Occipital lobe (tissue), 2 donors: ENCODE results near the gene MRPL49. TPM values are rescaled to one million over a fixed set of nuclear protein-coding genes. Genes with fewer than 3 reads are reported as not detected.
A peak's percentile ranks its signal among the peaks of the same experiment; 100 is the strongest.
"Not testable (repeated sequence)": the region's sequence is repeated elsewhere in the genome, so short reads cannot be mapped to it uniquely, and the experiment has no call there.

Experiments used
- DNase-seq: peaks from one replicate; lab custom pipeline; 2025; lab: John Stamatoyannopoulos, UW
- total RNA-seq: library from RNA; depleted of rRNA; stranded (reverse); fragments of >200 nt; gene quantifications from one replicate; pipeline ENCODE4 v1.2.3, GENCODE V29; 2014

The MRPL49 gene
- total RNA-seq, 1 donor from 2014 or later, result 26.4 TPM

DNA sequence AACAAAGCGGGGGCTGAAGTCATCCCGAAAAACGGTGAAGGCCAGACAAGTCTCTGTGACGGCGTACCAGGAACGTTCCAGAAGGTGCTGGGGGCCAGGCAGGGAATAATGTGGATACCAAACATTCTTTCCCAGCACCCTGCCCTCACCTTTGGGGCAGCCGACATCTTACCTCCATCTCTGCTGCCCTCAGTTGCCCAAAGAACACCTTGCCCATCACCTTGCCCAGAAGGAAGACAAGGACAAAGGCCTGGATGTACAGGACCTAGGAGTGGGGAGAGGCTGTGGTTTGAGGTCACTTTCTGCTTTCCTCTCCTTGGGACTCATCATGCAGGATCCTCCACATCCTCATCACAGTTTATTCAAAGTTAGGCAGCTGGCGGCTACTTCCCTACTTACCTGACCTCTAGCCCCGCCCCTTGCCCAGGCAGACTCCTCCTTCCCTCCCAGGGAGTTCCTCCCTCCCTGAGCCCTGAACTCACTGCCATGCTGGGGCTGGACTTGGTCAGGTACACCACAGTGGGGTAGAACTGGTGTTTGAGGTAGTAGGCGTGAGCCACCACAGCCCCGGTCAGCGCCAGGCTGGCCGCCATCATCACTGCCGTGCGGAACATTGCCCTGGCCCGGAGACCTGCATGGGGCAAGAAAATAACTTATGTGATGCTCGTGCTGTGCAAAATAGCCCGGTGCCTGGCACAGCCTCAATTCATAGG, 11.0 kb downstream of the MRPL49 start:
- no peak for DNase-seq

DNA sequence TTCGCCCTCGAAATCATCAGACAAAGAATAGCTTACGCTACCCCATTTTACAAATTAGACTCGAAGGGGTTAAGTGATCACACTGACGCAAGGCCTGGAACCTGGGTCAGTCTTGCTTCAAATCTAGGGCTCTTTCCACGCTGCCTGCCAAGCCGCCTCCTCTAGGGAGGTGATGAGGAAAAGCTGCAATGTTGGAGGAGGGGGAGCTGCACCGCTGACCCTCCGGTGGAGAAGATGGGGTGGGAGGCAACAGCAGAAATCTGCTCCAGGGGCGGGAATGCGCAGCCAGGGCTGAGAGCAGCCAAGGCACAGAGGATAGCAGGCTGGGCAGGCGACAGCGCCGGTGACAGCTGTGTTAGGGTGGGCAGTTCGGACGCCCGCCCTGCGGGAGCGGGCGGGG, 11.6 kb downstream of the MRPL49 start:
- DNase-seq, result no peak

DNA sequence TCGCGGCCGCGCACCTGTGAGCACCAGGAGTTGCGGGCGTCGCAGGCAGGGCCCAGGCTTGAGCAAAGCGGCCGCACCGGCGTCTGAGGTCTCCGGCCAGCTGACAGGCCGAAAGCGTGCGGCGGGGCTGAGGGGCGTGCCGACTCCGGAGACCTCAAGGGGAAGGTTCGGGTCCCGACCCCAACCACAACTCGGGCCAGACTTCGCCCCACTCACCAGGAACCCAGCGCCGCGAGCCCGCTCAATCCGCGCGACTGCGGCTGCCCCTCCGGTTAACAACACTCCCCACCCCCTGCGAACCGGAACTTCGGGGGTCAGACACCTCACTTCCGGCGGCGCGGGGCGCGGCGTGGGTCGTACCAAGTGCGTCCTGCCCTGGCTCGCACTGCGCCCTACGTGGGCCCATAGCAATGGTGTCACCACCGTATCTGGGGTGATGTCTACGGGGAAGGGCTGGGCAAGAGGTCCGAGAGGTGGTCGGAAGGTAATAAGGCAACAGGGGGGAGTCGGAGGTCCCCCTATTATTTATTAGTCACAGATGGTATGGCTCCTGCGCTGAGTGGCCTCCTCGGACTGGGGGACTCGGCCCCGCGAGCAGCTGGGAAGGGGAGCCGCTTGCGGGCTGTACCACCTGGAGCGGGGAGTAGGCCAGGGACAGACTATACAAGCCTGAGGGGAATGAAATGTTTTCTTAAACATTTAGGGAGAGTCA, 12.3 kb downstream of the MRPL49 start, which contains the start of gene SYVN1:
SYVN1 (minus strand) TSS at position 280 of the 712 bp plus-strand sequence. CDS start 918 bp downstream, outside the sequence.
- DNase-seq, result peak; percentile 82

DNA sequence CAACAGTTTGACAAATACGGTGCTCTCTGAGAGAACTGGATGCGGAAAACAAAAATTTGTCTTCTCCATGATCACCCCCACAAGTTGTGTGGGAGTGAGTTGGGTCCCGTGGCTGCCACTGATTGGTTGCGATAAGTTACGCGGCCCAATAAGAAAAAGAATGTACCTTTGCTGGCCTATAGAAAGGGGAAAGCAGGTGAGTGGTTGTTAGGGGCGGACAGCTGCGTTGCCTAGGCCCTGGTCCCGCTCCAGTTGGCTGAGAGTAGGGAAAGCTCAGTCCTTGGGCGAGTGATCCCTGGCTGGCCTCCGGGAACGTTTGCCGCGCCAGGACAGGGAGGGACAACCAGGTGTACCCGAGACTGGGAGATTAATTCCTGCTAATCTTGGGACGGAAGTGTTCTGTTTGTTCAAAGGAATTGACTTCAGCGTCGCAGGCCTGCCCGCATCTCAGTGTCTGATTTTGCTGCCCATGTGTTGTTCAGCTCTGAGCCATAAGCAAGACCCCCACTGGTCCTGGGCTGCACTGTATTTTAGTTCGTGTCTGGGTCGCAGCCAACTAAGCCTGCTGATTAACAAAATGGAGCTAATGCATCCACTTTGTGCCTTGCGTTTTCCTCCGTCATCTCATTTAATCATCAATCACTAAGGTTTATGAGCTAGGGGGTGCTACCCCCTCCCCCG, 13.0 kb downstream of the MRPL49 start:
- peak; percentile 84 for DNase-seq

DNA sequence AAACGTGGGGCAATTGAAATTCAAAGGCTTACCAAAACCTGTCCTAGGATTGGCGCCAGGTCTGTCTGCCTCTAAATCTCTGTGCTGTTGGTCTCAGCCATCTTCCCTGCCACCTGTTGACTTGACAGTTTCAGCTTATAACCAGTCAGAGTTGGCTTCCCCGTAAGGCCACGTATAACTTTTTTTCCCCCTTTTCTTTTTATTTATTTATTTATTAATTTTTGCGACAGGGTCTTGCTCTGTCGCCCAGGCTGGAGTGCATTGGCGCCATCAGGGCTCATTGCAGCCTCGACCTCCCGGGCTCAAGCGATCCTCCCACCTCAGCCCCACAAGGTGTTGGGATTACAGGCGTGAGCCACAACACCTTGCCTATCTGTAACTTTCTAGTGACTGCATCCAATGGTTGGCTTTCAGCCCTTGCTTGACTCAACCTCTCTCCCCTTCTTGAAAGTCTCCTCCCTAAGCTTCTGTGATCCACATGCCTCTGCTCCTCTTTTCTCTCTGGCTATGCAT, 13.6 kb downstream of the MRPL49 start:
- no peak for DNase-seq

DNA sequence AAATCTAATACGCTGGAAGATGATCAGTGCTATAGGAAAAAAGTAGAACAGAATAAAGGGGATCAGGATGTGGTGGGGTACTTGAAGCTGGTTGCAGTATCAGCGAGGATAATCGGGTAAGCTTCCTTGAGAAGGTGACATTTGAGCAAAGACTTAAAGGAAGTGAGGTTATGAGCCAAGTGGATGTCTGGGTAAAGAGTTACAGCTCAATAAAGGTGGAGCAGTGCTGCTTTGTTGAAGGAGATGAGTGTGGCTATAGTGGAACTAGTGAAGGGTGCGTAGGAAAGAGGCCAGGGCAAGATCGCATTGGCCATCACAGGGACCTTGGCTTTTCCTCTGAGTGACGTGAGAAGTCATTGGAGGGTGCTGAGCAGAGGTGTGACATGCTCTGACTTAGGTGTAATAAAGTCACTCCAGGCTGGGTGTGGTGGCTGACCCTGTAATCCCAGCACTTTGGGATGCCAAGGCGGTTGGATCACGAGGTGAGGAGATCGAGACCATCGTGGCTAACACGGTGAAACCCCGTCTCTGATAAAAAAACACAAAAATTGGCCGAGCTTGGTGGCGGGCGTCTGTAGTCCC, 14.5 kb downstream of the MRPL49 start:
- DNase-seq, result no peak

DNA sequence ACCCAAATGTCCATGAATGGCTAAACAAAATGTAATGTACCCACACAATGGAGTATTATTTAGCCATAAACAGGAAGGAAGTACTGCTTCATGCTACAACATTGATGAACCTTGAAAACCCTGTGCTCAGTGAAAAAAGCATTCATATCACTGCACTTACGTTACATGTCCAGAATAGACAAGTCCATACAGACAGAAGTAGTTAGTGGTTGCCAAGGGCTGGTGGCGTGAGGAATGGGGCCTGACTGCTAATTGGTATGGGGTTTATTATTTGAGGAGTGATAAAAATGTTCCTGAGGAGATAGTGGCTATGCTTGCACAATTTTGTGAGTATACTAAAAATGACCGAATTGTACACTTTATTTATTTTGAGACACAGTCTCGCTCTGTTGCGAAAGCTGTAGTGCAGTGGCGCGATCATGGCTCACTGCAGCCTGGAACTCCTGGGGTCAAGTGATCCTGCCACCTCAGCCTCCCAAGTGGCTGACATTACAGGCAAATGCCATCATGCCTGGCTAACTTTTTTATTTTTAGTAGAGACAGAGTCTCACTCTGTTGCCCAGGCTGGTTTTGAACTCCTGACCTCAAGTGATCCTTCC, 19.9 kb downstream of the MRPL49 start:
- DNase-seq, result no peak

DNA sequence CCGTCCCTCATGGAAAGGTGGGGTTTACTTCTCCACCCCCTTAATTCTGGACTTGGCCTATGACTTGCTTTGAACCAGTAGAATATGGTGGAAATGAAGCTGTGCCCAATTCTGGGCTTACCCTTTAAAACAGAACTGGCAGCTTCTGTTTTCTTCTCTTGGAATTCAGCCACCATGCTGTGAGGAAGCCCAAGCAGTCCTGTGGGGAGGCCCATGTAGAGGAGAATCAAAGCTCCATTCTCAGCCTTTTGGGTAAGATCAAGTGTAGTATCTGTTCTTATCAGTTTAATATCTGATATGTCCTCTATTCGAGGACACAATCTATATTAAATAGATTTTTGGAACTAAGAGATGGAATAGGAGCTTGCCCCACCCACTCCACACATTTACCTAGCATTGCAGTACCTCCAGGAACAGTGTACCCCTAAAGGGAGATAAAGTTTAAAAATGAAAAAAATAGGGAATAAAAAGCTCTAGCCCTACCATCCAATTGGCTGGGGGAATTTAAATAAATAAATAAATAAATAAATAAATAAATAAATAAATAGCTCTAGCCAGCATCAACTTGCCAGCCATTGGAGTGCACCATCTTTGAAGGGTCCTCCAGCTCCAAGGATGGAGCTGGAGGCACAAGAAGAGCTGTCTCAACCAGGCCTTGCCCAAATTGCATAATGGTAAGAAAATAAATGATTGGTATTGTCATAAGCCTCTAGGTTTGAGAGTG, 25.4 kb downstream of the MRPL49 start:
- no peak for DNase-seq

DNA sequence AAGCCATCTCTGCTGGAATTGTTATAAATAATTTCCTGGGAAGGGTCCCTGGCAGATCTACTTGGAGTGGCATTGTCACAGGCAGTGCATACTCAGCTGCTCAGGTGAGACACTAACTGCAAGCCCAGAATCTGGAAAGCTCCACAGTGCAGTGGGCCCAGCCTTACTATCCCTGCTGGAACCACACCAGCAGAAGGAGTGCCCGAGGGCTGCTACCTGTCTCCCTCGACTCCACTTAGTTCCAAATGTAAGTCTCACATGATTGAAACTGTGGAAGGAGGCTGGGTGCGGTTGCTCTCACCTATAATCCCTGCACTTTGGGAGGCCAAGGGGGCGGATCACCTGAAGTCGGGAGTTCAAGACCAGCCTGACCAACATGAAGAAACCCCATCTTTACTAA, 26.5 kb downstream of the MRPL49 start:
- DNase-seq, result no peak

DNA sequence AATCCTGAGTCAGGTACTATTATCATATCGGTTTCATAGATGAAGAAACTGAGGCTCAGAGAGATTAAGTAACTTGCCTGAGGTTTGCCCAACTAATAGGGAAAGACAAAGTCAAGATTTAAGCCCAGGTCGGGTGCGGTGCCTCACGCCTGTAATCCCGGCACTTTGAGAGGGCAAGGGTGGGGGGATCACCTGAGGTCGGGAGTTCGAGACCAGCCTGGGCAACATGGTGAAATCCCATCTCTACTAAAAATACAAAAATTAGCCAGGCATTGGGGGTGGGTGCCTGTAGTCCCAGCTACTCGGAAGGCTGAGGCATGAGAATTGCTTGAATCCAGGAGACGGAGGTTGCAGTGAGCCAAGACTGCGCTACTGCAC, 28.0 kb downstream of the MRPL49 start:
- not testable (repeated sequence) for DNase-seq

DNA sequence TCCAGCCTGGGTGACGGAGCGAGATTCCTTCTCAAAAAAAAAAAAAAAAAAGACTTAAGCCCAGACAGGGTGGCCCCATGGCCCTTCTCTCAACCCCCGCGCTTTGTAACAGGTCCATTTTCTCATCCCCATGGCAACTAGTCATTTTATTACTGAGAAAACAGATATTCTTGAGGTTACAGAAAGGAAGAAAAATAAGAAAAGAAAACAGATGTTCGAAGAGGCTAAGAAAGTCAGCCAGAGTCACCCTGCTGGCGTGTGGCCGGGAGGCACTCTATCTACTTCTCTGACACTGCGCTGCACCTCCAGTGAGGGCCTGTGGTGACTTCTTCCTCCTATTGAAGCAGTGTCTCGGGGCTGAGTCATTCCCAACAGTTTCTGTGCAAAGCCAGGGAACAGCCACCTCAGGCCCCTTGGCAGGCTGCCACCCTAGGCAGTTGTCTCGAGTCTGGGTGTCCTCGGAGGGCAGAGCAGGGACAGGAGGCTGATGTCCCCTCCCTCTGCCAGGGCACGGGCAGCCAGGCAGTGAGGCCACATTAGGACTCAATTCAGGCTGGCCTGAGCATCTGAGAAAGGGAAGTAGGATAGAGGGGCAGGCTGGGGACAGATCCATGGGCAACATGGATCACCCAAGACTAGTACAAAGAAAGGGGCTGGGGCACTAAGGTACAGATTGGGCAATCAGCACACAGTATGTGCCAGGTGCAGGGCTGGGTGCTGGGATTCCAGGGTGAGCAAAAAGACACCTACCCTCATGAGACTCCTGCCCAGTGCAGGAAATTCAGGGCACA, 28.6 kb downstream of the MRPL49 start:
- DNase-seq, result peak; percentile 31

DNA sequence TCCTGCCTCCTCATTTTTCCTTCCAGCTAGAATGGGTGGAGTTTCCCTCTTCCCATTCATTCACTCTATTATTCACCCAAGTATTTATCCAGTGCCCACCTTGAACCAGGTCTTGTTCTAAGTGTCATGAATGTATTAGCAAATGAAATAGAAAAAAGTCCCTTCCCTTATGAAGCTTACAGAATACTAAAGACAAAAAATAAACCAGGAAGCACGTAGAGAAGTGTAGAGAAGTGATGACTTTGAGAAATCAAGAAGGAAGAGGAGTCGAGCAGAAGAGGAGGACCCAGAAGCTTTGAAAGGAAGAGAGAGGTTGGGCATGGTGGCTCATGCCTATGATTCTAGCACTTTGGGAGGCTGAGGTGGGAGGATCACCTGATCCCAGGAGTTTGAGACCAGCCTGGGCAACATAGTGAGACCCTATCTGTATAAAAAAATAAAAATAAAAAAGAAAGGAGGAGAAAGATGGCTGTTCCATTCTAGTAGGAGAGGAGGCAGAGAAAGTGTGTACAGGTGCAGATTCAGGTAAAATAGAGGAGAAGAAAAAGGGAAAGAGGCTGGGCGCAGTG, 29.3 kb downstream of the MRPL49 start:
- no peak for DNase-seq

DNA sequence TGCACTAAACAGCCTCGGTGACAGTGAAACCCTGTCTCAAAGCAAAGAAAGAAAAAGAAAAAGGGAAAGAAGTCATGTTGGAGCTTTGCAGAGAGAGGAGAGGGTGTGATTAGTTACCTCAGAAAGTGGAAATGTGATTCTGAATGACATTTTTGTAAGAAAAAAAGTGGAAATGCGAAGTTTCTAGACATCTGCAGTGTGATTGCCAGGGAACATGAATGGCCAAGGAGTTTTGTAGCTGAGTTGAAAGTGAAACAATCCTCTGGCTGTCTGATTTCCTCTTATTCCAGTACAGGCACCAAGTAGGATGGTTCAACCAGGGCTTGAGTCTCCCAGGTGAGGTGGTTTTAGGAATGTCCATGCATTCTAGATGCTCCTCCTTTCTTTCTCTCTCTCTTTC, 30.0 kb downstream of the MRPL49 start:
- no peak for DNase-seq

DNA sequence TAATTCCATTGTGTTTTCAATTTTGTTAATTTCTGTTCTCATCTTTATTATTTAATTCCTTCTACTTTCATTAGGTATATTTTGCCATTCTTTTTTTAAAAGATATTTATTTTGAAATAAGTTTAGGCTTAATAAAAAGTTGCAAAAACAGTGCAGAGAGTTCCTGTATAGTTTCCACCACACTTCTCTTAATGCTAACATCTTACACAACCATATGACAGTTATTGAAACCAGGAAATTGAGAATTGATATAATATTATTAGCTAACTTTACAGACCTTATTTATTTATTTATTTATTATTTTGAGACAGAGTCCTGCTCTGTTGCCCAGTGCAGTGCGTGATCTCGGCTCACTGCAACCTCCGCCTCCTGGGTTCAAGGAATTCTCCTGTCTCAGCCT, 34.1 kb downstream of the MRPL49 start:
- DNase-seq, result no peak

DNA sequence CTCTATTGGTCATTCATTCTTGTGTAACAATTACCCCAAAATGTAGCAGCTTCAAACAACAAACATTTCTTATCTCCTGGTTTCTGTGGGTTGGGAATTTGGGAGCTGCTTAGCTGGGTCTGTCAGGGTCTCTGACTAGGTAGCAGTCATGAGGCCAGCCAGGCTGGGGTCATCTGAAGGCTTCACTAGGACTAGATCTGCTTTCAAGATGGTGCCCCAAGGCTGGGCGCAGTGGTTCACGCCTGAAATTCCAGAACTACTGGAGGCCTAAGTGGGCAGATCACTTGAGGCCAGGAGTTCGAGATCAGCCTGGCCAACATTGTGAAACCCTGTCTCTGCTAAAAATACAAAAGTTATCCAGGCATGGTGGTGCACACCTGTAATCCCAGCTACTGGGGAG, 34.8 kb downstream of the MRPL49 start:
- DNase-seq, result no peak

DNA sequence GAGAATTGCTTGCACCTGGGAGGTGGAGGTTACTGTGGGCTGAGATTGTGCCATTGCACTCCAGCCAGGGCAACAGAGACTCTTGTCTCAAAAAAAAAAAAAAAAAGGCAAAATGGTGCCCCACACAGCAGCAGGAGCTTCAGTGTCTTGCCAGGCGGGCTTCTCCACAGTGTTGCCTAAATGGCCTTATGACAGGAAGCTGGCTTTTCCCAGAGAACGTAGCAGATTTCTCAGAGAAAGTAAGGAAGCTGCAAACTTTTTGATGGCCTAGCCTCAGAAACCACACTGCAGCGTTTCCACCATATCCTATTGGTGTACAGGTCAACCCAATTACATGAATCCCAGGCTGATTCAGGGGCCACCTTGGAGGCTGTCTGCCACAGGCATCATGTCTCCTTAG, 35.2 kb downstream of the MRPL49 start:
- no peak for DNase-seq

DNA sequence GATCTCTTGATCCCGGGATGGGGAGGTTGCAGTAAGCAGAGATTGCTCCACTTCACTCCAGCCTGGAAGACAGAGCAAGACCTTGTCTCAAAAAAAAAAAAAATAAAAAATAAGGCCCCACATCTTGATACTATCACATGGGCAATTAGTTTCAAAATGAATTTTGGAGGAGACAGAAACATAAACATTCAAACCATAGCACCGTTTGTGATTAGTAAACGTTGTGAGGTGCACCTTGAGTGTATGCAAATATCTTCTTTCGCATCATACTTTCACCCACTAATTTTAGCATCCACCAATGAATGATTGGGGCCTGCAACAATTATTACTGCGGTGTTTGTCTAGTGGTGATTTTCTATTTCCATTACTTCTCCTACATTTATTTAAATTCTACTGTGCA, 36.9 kb downstream of the MRPL49 start:
- no peak for DNase-seq

DNA sequence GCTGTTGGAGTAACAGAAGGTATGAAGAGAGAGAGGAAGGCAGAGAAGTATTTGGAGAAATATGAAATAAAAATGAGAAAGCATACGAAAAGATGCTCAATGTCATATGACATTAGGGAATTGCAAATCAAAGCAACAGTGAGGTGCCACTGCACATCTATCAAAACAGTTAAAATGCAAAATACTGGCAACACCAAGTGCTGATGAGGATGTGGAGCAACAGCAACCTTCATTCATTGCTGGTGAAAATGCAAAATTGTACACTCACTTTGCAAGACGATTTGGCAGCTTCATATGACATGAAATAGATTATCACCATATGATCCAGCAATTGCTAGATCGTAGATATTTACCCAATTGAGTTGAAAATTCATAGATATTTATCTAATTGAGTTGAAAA, 38.5 kb downstream of the MRPL49 start:
- DNase-seq, result no peak

DNA sequence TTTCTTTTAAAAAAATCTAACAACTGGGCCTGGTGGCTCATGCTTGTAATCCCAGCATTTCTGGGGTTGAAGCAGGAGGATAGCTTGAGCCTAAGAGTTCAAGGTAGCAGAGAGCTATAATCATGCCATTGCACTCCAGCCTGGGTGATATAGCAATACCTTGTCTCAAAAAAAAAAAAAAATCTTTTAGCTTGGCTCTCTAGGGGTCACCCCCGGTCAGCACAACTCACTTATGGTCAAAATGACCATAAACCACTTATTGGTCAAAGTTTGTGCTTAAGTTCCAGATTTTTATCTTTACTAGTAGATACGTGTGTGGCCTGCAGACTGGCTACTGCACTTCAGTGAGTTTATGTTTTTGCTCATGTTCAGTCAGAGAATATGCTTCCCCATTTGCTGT, 41.6 kb downstream of the MRPL49 start:
- DNase-seq, result no peak
